Neural cell (in vitro differentiated cells): Measurements from ENCODE around the gene SPAG8. TPM values are rescaled to one million over a fixed set of nuclear protein-coding genes. Genes with fewer than 3 reads are reported as not detected.

ENCODE experiments used
- H2AFZ ChIP-seq: fragments of 200-600, 300-800 bp; sonication (generic), shearing (Covaris generic); 2 replicates; pipeline ENCODE4 v1.6.0; 2014; ENCODE audit warnings: low read depth, mild to moderate bottlenecking, antibody characterized with exemption, low read length, moderate library complexity
- H3F3A ChIP-seq: fragments of 200-600 bp; shearing (Covaris generic); 2 replicates; pipeline ENCODE4 v1.6.1; 2016; ENCODE audit warnings: mild to moderate bottlenecking, moderate library complexity, mixed read lengths, antibody characterized with exemption, low read length; ENCODE audit not compliant: insufficient read depth, poor library complexity, severe bottlenecking
- H3K27ac ChIP-seq: fragments of 200-600, 300-800 bp; sonication (generic), shearing (Covaris generic); 2 replicates; pipeline ENCODE4 v1.5.1; 2014; ENCODE audit warnings: mild to moderate bottlenecking, low read length, moderate library complexity
- H3K27me3 ChIP-seq: fragments of 300-800, 200-600 bp; sonication (generic), shearing (Covaris generic); 2 replicates; pipeline ENCODE4 v1.6.0; 2014; ENCODE audit warnings: mild to moderate bottlenecking, low read depth, low read length, moderate library complexity; ENCODE audit not compliant: insufficient read depth
- H3K36me3 ChIP-seq: fragments of 300-800, 200-600 bp; sonication (generic), shearing (Covaris generic); 2 replicates; pipeline ENCODE4 v1.5.1; 2014; ENCODE audit warnings: mild to moderate bottlenecking, antibody characterized with exemption, low read length, moderate library complexity; ENCODE audit not compliant: insufficient read depth
- H3K4me2 ChIP-seq: fragments of 300-800, 200-600 bp; sonication (generic), shearing (Covaris generic); 2 replicates; pipeline ENCODE4 v1.6.0; 2014; ENCODE audit warnings: mild to moderate bottlenecking, low read length
- H3K4me3 ChIP-seq: fragments of 300-800, 200-600 bp; sonication (generic), shearing (Covaris generic); 2 replicates; pipeline ENCODE4 v1.5.1; 2014; ENCODE audit warnings: mild to moderate bottlenecking, low read length, moderate library complexity
- H3K79me2 ChIP-seq: fragments of 200-600 bp; shearing (Covaris generic); replicated peaks from 2 replicates; pipeline ENCODE4 v1.6.0; 2014; ENCODE audit warnings: mild to moderate bottlenecking, low read length, moderate library complexity; ENCODE audit not compliant: insufficient read depth
- H3K9ac ChIP-seq: fragments of 300-800, 200-600 bp; sonication (generic), shearing (Covaris generic); 2 replicates; pipeline ENCODE4 v1.6.1; 2016; ENCODE audit warnings: mild to moderate bottlenecking, low read length, mixed read lengths
- H3K9me2 ChIP-seq: fragments of 200-600 bp; shearing (Covaris generic); 2 replicates; pipeline ENCODE4 v1.6.1; 2016; ENCODE audit warnings: mild to moderate bottlenecking, low read length, mixed read lengths; ENCODE audit not compliant: insufficient read depth
- H3K9me3 ChIP-seq: fragments of 200-600, 300-800 bp; sonication (generic), shearing (Covaris generic); 2 replicates; pipeline ENCODE4 v1.6.1; 2016; ENCODE audit warnings: mild to moderate bottlenecking, mixed run types, low read length, moderate library complexity, mixed read lengths
- H4K20me1 ChIP-seq: fragments of 200-600 bp; shearing (Covaris generic); 2 replicates; pipeline ENCODE4 v1.6.1; 2016; ENCODE audit warnings: mild to moderate bottlenecking, mixed run types; ENCODE audit not compliant: insufficient read depth
- EP300 ChIP-seq: fragments of 450-650 bp; conservative IDR thresholded peaks from 2 replicates; pipeline ENCODE4 v1.6.1; 2014; ENCODE audit warnings: antibody characterized with exemption, mild to moderate bottlenecking, moderate library complexity; ENCODE audit not compliant: poor library complexity, severe bottlenecking
- EZH2 ChIP-seq: fragments of 200-600, 300-800 bp; shearing (Covaris generic), sonication (generic); IDR thresholded peaks from 2 replicates; pipeline ENCODE4 v1.6.1; 2014; ENCODE audit warnings: antibody characterized with exemption, low read length, borderline replicate concordance, mild to moderate bottlenecking; ENCODE audit not compliant: insufficient read depth, poor library complexity, severe bottlenecking
- MXI1 ChIP-seq: fragments of 450-650 bp; conservative IDR thresholded peaks from 2 replicates; pipeline ENCODE4 v1.6.1; 2014; ENCODE audit warnings: antibody characterized with exemption, mild to moderate bottlenecking; ENCODE audit not compliant: poor library complexity, severe bottlenecking
- POLR2AphosphoS5 ChIP-seq: IDR thresholded peaks from 2 replicates; pipeline ENCODE4 v1.6.1; 2012
- RAD21 ChIP-seq: fragments of 450-650 bp; conservative IDR thresholded peaks from 2 replicates; pipeline ENCODE4 v1.6.1; 2014; ENCODE audit warnings: antibody characterized with exemption, mild to moderate bottlenecking, moderate library complexity
- SMC3 ChIP-seq: fragments of 450-650 bp; conservative IDR thresholded peaks from 2 replicates; pipeline ENCODE4 v1.6.1; 2014; ENCODE audit warnings: antibody characterized with exemption, mild to moderate bottlenecking, moderate library complexity; ENCODE audit not compliant: poor library complexity
- TAF1 ChIP-seq: IDR thresholded peaks from 2 replicates; pipeline ENCODE4 v1.6.1; 2012; ENCODE audit warnings: low read depth
- polyA plus RNA-seq: library from polyadenylated mRNA; depleted of rRNA; stranded (reverse); fragments of >200 nt; gene quantifications from 2 replicates; pipeline ENCODE4 v1.2.3, GENCODE V29; 2014
- TF ChIP-seq, protein P1 (sequence below): IDR thresholded peaks from 2 replicates; pipeline ENCODE4 v1.6.1; 2012; ENCODE audit warnings: borderline replicate concordance
- TF ChIP-seq, protein P2 (sequence below): fragments of 450-650 bp; IDR thresholded peaks from 2 replicates; pipeline ENCODE4 v1.5.1; 2014; ENCODE audit warnings: antibody characterized with exemption, mild to moderate bottlenecking, moderate library complexity; ENCODE audit not compliant: poor library complexity, severe bottlenecking

SPAG8 gene
- polyA plus RNA-seq, 1 donor from 2014 or later, result 2.9 TPM

DNA sequence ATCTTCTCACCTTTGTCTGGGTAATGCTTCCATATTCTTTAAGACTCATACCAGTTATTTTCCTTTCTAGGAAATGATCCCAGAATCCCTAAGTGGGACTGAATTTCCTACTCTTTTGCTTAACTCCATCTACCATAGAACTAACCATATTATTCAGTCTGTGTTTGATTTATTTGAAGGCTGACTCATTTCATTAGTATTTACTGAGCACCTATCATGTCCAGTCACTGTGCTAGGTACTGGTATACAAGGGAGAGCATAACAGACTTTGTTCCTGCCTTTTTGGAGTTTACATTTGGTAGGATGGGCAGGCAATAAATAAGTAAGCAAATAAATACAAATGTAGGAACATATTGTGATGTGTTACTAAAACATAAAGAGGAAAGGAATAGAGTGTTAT lies 16.4 kb downstream of the SPAG8 start:
- Histone ChIP-seq H3K9ac (no peak overlapping the region), H3K4me2 (no peak overlapping the region), H4K20me1 (no peaks in the 10 kb centered on the region), H3K27ac (no peak overlapping the region), H3F3A (no peaks in the 10 kb centered on the region), H2AFZ (no peak overlapping the region), H3K4me3 (no peak overlapping the region), H3K36me3 (no peaks in the 10 kb centered on the region), H3K79me2 (no peaks in the 10 kb centered on the region), H3K9me2 (no peaks in the 10 kb centered on the region), H3K27me3 (no peaks in the 10 kb centered on the region), H3K9me3 (no peaks in the 10 kb centered on the region)
- TF ChIP-seq EZH2 (no peak), MXI1 (no peak), EP300 (no peak), SMC3 (no peak), RAD21 (no peak), TAF1 (no peak), POLR2AphosphoS5 (no peak)
- TF ChIP-seq, protein P1, sequence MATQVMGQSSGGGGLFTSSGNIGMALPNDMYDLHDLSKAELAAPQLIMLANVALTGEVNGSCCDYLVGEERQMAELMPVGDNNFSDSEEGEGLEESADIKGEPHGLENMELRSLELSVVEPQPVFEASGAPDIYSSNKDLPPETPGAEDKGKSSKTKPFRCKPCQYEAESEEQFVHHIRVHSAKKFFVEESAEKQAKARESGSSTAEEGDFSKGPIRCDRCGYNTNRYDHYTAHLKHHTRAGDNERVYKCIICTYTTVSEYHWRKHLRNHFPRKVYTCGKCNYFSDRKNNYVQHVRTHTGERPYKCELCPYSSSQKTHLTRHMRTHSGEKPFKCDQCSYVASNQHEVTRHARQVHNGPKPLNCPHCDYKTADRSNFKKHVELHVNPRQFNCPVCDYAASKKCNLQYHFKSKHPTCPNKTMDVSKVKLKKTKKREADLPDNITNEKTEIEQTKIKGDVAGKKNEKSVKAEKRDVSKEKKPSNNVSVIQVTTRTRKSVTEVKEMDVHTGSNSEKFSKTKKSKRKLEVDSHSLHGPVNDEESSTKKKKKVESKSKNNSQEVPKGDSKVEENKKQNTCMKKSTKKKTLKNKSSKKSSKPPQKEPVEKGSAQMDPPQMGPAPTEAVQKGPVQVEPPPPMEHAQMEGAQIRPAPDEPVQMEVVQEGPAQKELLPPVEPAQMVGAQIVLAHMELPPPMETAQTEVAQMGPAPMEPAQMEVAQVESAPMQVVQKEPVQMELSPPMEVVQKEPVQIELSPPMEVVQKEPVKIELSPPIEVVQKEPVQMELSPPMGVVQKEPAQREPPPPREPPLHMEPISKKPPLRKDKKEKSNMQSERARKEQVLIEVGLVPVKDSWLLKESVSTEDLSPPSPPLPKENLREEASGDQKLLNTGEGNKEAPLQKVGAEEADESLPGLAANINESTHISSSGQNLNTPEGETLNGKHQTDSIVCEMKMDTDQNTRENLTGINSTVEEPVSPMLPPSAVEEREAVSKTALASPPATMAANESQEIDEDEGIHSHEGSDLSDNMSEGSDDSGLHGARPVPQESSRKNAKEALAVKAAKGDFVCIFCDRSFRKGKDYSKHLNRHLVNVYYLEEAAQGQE, result no peak
- TF ChIP-seq, protein P2, sequence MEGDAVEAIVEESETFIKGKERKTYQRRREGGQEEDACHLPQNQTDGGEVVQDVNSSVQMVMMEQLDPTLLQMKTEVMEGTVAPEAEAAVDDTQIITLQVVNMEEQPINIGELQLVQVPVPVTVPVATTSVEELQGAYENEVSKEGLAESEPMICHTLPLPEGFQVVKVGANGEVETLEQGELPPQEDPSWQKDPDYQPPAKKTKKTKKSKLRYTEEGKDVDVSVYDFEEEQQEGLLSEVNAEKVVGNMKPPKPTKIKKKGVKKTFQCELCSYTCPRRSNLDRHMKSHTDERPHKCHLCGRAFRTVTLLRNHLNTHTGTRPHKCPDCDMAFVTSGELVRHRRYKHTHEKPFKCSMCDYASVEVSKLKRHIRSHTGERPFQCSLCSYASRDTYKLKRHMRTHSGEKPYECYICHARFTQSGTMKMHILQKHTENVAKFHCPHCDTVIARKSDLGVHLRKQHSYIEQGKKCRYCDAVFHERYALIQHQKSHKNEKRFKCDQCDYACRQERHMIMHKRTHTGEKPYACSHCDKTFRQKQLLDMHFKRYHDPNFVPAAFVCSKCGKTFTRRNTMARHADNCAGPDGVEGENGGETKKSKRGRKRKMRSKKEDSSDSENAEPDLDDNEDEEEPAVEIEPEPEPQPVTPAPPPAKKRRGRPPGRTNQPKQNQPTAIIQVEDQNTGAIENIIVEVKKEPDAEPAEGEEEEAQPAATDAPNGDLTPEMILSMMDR, result no peak

DNA sequence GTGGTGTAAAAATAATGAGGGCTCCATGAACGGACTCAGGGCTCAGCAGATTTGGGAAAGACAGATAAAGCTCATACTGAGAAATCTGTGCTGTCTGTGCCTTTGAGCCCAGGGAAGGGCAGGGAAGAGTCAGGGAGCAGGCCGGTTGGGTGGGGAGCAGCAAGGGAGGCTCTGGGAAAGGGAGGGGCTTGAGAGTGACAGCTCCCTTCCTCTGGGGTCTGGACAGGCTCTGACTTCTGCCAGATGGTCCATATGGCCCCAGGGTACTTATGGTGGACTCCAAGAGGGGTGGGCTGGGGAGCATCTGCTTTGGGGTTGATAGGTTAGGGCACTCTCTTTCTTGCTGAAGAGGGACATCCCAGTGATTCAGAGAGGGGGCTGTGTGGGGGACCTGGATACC lies 18.6 kb downstream of the SPAG8 start:
- Histone ChIP-seq H3K4me2 (no peak overlapping the region), H3K9ac (no peak overlapping the region), H4K20me1 (no peaks in the 10 kb centered on the region), H2AFZ (no peak overlapping the region), H3K9me3 (no peaks in the 10 kb centered on the region), H3K36me3 (no peaks in the 10 kb centered on the region), H3K27ac (no peak overlapping the region), H3F3A (no peaks in the 10 kb centered on the region), H3K4me3 (no peak overlapping the region), H3K27me3 (no peaks in the 10 kb centered on the region), H3K79me2 (no peaks in the 10 kb centered on the region), H3K9me2 (no peaks in the 10 kb centered on the region)
- TF ChIP-seq MXI1 (no peak), TAF1 (no peak), EZH2 (no peak), EP300 (no peak), RAD21 (no peak), SMC3 (no peak), POLR2AphosphoS5 (no peak)
- TF ChIP-seq, protein P2, result no peak
- TF ChIP-seq, protein P1, result no peak
